HepG2 (cell line): ENCODE results near the gene AGRN. TPM values are rescaled to one million over a fixed set of nuclear protein-coding genes. Genes with fewer than 3 reads are reported as not detected.
A peak's percentile ranks its signal among the peaks of the same experiment; 100 is the strongest.

Experiments
- ATAC-seq: fragments of 200-7000 bp; cut with Tn5 transposase; 3 replicates; pipeline ENCODE4 v1.9.1; 2020; ENCODE audit warnings: mild to moderate bottlenecking, moderate library complexity
- BruUV-seq: library from RNA; stranded (reverse); fragments of 400-500 nt; replicated peaks from 2 replicates; lab custom pipeline; 2021; lab: Mats Ljungman, UMichigan
- CTCF ChIA-PET: fragments of 300-600 bp; formaldehyde crosslinking; extraction: SDS; loops from one replicate; lab custom pipeline; 2021; ENCODE audit warnings: low total read pairs, inconsistent platforms, low intra/inter-chr PET ratio; lab: Yijun Ruan, JAX
- POLR2A ChIA-PET: fragments of 350-600 bp; sonication (Branson Sonifier 250); formaldehyde crosslinking; loops from one replicate; lab custom pipeline; 2020; ENCODE audit warnings: antibody characterized with exemption, inconsistent platforms; lab: Yijun Ruan, JAX
- DNase-seq: peaks from one replicate; pipeline ENCODE4 v3.0.0-alpha.2; 2015; ENCODE audit warnings: low spot score
- FAIRE-seq: peaks from 3 replicates; lab custom pipeline; 2011; peaks lifted over from hg19 to GRCh38; lab: Jason Lieb, UNC
- H2AFZ ChIP-seq: one replicate; pipeline ENCODE4 v1.6.1; 2011; ENCODE audit warnings: low read length, inconsistent platforms
- H3K27ac ChIP-seq: fragments of 300-600 bp; 3 replicates; pipeline ENCODE4 v1.8.0; 2011; ENCODE audit warnings: mixed run types, mild to moderate bottlenecking, mixed read lengths, low read length, inconsistent platforms; ENCODE audit not compliant: insufficient read depth; ENCODE audit errors: extremely low read length
- H3K27me3 ChIP-seq, 2 experiments: fragments of 200-600 bp in 1 of 2; 2 replicates in 1 of 2; 3 replicates in 1 of 2; pipeline versions ENCODE4 v1.6.0 to v1.8.0; 2011; ENCODE audit warnings: low read length in 2 of 2, mild to moderate bottlenecking in 2 of 2, moderate library complexity in 2 of 2, inconsistent platforms in 1 of 2; ENCODE audit not compliant: insufficient read depth in 2 of 2, control insufficient read depth in 1 of 2
- H3K36me3 ChIP-seq, 2 experiments: fragments of 200-600 bp in 1 of 2; replicated peaks in 1 of 2; 2 replicates in 1 of 2; 3 replicates in 1 of 2; pipeline versions ENCODE4 v1.5.1 to v1.8.0; 2011; ENCODE audit warnings: low read length in 2 of 2, inconsistent platforms in 1 of 2; ENCODE audit not compliant: insufficient read depth in 2 of 2, control insufficient read depth in 1 of 2
- H3K4me1 ChIP-seq: 2 replicates; pipeline ENCODE4 v1.5.1; 2012; ENCODE audit warnings: low read length, inconsistent platforms; ENCODE audit not compliant: insufficient read depth
- H3K4me2 ChIP-seq: 2 replicates; pipeline ENCODE4 v1.6.0; 2011; ENCODE audit warnings: low read depth, low read length, inconsistent platforms
- H3K4me3 ChIP-seq, 3 experiments: fragments of 200-600 bp in 1 of 3; sonication (generic), shearing (Covaris generic) in 1 of 3; replicated peaks in 1 of 3; 2 replicates each; pipeline ENCODE4 v1.5.1; 2011 to 2016; ENCODE audit warnings: low read length in 3 of 3, inconsistent platforms in 2 of 3, low read depth in 2 of 3, mild to moderate bottlenecking in 2 of 3, control low read depth in 1 of 3, mixed read lengths in 1 of 3; ENCODE audit not compliant: insufficient read depth in 1 of 3
- H3K79me2 ChIP-seq: one replicate; pipeline ENCODE4 v1.6.1; 2011; ENCODE audit warnings: low read length, inconsistent platforms; ENCODE audit not compliant: insufficient read depth
- H3K9ac ChIP-seq: 2 replicates; pipeline ENCODE4 v1.6.0; 2011; ENCODE audit warnings: mild to moderate bottlenecking, low read depth, low read length, inconsistent platforms; ENCODE audit not compliant: insufficient read depth
- H3K9me3 ChIP-seq: 2 replicates; pipeline ENCODE4 v1.5.1; 2012; ENCODE audit warnings: mild to moderate bottlenecking, low read length
- H4K20me1 ChIP-seq: 2 replicates; pipeline ENCODE4 v1.6.0; 2011; ENCODE audit warnings: inconsistent platforms, mild to moderate bottlenecking, low read length, moderate library complexity; ENCODE audit not compliant: insufficient read depth
- MNT ChIP-seq: fragments of 450-650 bp; IDR thresholded peaks from 2 replicates; pipeline ENCODE4 v1.6.1; 2016
- TARDBP ChIP-seq: sonication (generic); formaldehyde crosslinking; IDR thresholded peaks from 2 replicates; pipeline ENCODE4 v1.8.0; 2022; ENCODE audit warnings: mild to moderate bottlenecking, missing genetic modification reagents
- ZBTB42 ChIP-seq: sonication (generic); formaldehyde crosslinking; IDR thresholded peaks from 2 replicates; pipeline ENCODE4 v1.5.0; 2020; ENCODE audit warnings: mild to moderate bottlenecking, missing genetic modification reagents
- ZNF383 ChIP-seq: sonication (generic); formaldehyde crosslinking; IDR thresholded peaks from 2 replicates; pipeline ENCODE4 v1.4.0; 2020; ENCODE audit warnings: missing genetic modification reagents, mild to moderate bottlenecking, borderline replicate concordance
- WGBS: methylation state at CpG from one replicate; pipeline ENCODE4 v1.1.6; 2017; ENCODE audit warnings: low lambda C conversion rate; 5-methylcytosine and 5-hydroxymethylcytosine counted together
- in situ Hi-C: cut with HindIII; loops from 2 replicates; pipeline ENCODE4 v1.10.0; 2017; ENCODE audit warnings: low pct_unique_long_range_greater_than_20kb; ENCODE audit not compliant: extremely low pct_ligation_motif_present
- intact Hi-C: fragments of 100-400 bp; cut with micrococcal nuclease; formaldehyde crosslinking; loops from one replicate; pipeline ENCODE4 v1.10.0; 2022; ENCODE audit not compliant: unreplicated experiment
- polyA plus RNA-seq, 8 experiments: library from polyadenylated mRNA; depleted of rRNA in 3 of 8; stranded (reverse) in 7 of 8; unstranded in 1 of 8; fragments of >200 nt; fragmentation: Illumina TruSeq in 4 of 8; extraction: Trizol in 4 of 8; gene quantifications; 2 replicates each; pipeline versions ENCODE4 v1.2.1 to v1.2.3, GENCODE V29; 2011 to 2016; ENCODE audit warnings: low read depth in 4 of 8, missing spikeins in 1 of 8, mixed read lengths in 1 of 8; ENCODE audit not compliant: insufficient read depth in 1 of 8
- total RNA-seq, 5 experiments: library from RNA; depleted of rRNA; stranded (reverse); fragments of >200 nt; fragmentation: Illumina TruSeq; extraction: Trizol; gene quantifications; 2 replicates each; pipeline ENCODE4 v1.2.3, GENCODE V29; 2016; ENCODE audit warnings: low read depth in 1 of 5
- TF ChIP-seq, protein P1 (sequence below): IDR thresholded peaks from 2 replicates; pipeline ENCODE4 v1.6.1; 2018; ENCODE audit warnings: missing genetic modification reagents, mild to moderate bottlenecking, missing compliant biosample characterization

The AGRN gene
- total and polyA plus RNA-seq, 2 of the 13 experiments (the other 11 are each of a cell fraction or from before 2014, with no cell fraction given) = 29.8 to 65.2 TPM

DNA sequence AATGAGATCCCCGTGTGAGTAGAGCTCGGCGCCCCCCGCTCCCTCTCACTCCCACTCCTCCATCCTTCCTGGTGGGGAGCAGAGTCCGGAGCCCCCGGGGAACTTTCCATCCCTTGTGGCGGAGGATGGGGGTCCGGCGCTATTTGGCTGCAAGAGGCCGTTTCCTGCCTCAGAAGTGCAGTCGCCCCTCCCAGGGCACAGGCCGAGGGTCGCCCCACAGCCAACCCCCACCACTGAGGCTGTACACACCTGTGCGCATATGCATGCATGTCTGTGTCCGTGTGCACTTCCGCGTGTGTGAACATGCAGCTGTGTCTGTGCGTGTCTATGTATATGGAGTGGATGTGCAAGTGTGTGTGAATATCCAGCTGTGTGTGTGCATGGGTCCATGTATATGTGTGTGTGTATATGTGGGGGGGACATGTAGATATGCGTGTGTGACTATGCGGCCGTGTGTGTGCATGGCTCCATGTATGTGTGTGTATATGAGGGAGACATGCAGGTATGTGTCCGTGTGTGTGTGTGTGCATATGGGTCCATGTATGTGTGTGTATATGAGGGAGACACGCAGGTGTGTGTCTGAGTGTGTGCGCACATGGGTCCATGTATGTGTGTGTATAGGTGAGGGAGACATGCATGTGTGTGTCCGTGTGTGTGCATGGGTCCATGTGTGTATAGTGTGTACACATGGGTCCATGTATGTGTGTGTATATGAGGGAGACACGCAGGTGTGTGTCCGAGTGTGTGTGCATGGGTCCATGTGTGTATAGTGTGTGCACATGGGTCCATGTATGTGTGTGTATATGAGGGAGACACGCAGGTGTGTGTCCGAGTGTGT, 32.3 kb downstream of the AGRN start:
- H3K36me3 ChIP-seq = peaks cover 41 to 42% of the 10 kb centered on the region in 2 experiments; a peak in 4 of 5 replicates
- H3K4me2 ChIP-seq = no peak overlapping the region
- no peak overlapping the region for H3K9ac ChIP-seq
- H3K79me2 ChIP-seq = no peaks in the 10 kb centered on the region
- in situ Hi-C loops = no loop called here
- ATAC-seq (no peak), DNase-seq (no peak), FAIRE-seq (no peak)
- BruUV-seq = no TSS peak
- H3K9me3 ChIP-seq = no peaks in the 10 kb centered on the region
- POLR2A ChIA-PET = no interaction called here
- 93% methylated on average over 29 of the region's 29 CpGs for WGBS
- H4K20me1 ChIP-seq = no peaks in the 10 kb centered on the region
- no peak overlapping the region for H2AFZ ChIP-seq
- intact Hi-C loops = no loop called here
- H3K4me3 ChIP-seq = no peak overlapping the region
- H3K27ac ChIP-seq = no peak overlapping the region
- TF ChIP-seq ZBTB42 (CRISPR knock-in tag) = no peak
- TF ChIP-seq TARDBP = peak; percentile 39
- TF ChIP-seq, protein P1, sequence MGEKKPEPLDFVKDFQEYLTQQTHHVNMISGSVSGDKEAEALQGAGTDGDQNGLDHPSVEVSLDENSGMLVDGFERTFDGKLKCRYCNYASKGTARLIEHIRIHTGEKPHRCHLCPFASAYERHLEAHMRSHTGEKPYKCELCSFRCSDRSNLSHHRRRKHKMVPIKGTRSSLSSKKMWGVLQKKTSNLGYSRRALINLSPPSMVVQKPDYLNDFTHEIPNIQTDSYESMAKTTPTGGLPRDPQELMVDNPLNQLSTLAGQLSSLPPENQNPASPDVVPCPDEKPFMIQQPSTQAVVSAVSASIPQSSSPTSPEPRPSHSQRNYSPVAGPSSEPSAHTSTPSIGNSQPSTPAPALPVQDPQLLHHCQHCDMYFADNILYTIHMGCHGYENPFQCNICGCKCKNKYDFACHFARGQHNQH = no peak
- peak; percentile 65 for TF ChIP-seq MNT
- TF ChIP-seq ZNF383 = no peak
- H3K27me3 ChIP-seq = no peaks in the 10 kb centered on the region
- CTCF ChIA-PET = no interaction called here
- 0 out of 2 replicates have a peak, but pooled peaks cover under 1% of the 10 kb centered on the region for H3K4me1 ChIP-seq
